HepG2 (cell line): ENCODE data around the gene KDM7A. TPM values are rescaled to one million over a fixed set of nuclear protein-coding genes. Genes with fewer than 3 reads are reported as not detected.

ENCODE experiments used
- ARID2 ChIP-seq: sonication (generic); formaldehyde crosslinking; IDR thresholded peaks from 2 replicates; pipeline ENCODE4 v1.8.1; 2022; ENCODE audit warnings: mild to moderate bottlenecking, missing genetic modification reagents, borderline replicate concordance
- CSRNP1 ChIP-seq: sonication (generic); formaldehyde crosslinking; IDR thresholded peaks from 2 replicates; pipeline ENCODE4 v1.8.1; 2023; ENCODE audit warnings: mild to moderate bottlenecking, missing genetic modification reagents
- ESRRA ChIP-seq: sonication (generic); formaldehyde crosslinking; IDR thresholded peaks from 2 replicates; pipeline ENCODE4 v1.5.1; 2020; ENCODE audit warnings: mild to moderate bottlenecking, low read depth, missing genetic modification reagents
- KLF13 ChIP-seq: sonication (generic); formaldehyde crosslinking; IDR thresholded peaks from 2 replicates; pipeline ENCODE4 v1.4.0; 2020; ENCODE audit warnings: mild to moderate bottlenecking, missing genetic modification reagents
- MTA3 ChIP-seq: sonication (generic); formaldehyde crosslinking; IDR thresholded peaks from 2 replicates; pipeline ENCODE4 v1.4.0; 2020; ENCODE audit warnings: missing genetic modification reagents
- MTF2 ChIP-seq: sonication (generic); formaldehyde crosslinking; IDR thresholded peaks from 2 replicates; pipeline ENCODE4 v1.5.0; 2020; ENCODE audit warnings: missing genetic modification reagents, borderline replicate concordance
- MXD4 ChIP-seq: IDR thresholded peaks from 2 replicates; pipeline ENCODE4 v1.6.1; 2016; ENCODE audit warnings: mild to moderate bottlenecking, missing biosample characterization, missing genetic modification reagents
- PCBP1 ChIP-seq: fragments of 200-400 bp; formaldehyde crosslinking; IDR thresholded peaks from 2 replicates; pipeline ENCODE4 v1.6.1; 2017; ENCODE audit warnings: mild to moderate bottlenecking, low read depth, low read length, borderline replicate concordance
- POLR2A ChIP-seq, 2 experiments: IDR thresholded peaks; 2 replicates each; pipeline ENCODE4 v1.6.1; 2011; ENCODE audit warnings: low read depth in 2 of 2, low read length in 2 of 2, mild to moderate bottlenecking in 1 of 2, moderate library complexity in 1 of 2; ENCODE audit not compliant: insufficient read depth in 1 of 2
- POLR2G ChIP-seq: fragments of 200-400 bp; formaldehyde crosslinking; IDR thresholded peaks from 2 replicates; pipeline ENCODE4 v1.6.1; 2018; ENCODE audit warnings: mild to moderate bottlenecking, low read depth, low read length, moderate library complexity
- TMF1 ChIP-seq: sonication (generic); formaldehyde crosslinking; IDR thresholded peaks from 2 replicates; pipeline ENCODE4 v1.8.1; 2022; ENCODE audit warnings: low read depth, missing genetic modification reagents
- polyA plus RNA-seq, 8 experiments: library from polyadenylated mRNA; depleted of rRNA in 3 of 8; stranded (reverse) in 7 of 8; unstranded in 1 of 8; fragments of >200 nt; fragmentation: Illumina TruSeq in 4 of 8; extraction: Trizol in 4 of 8; gene quantifications; 2 replicates each; pipeline versions ENCODE4 v1.2.1 to v1.2.3, GENCODE V29; 2011 to 2016; ENCODE audit warnings: low read depth in 4 of 8, missing spikeins in 1 of 8, mixed read lengths in 1 of 8; ENCODE audit not compliant: insufficient read depth in 1 of 8
- total RNA-seq, 5 experiments: library from RNA; depleted of rRNA; stranded (reverse); fragments of >200 nt; fragmentation: Illumina TruSeq; extraction: Trizol; gene quantifications; 2 replicates each; pipeline ENCODE4 v1.2.3, GENCODE V29; 2016; ENCODE audit warnings: low read depth in 1 of 5
- TF ChIP-seq, protein P1 (sequence below): sonication (generic); formaldehyde crosslinking; IDR thresholded peaks from 2 replicates; pipeline ENCODE4 v1.4.0; 2020; ENCODE audit warnings: mild to moderate bottlenecking, low read depth, missing genetic modification reagents
- TF ChIP-seq, protein P2 (sequence below): sonication (generic); formaldehyde crosslinking; IDR thresholded peaks from 2 replicates; pipeline ENCODE4 v1.5.1; 2020; ENCODE audit warnings: mild to moderate bottlenecking, missing genetic modification reagents

The KDM7A gene
- total and polyA plus RNA-seq, 2 of the 13 experiments (the other 11 are each of a cell fraction or from before 2014, with no cell fraction given) = 10.8 to 16.8 TPM

DNA sequence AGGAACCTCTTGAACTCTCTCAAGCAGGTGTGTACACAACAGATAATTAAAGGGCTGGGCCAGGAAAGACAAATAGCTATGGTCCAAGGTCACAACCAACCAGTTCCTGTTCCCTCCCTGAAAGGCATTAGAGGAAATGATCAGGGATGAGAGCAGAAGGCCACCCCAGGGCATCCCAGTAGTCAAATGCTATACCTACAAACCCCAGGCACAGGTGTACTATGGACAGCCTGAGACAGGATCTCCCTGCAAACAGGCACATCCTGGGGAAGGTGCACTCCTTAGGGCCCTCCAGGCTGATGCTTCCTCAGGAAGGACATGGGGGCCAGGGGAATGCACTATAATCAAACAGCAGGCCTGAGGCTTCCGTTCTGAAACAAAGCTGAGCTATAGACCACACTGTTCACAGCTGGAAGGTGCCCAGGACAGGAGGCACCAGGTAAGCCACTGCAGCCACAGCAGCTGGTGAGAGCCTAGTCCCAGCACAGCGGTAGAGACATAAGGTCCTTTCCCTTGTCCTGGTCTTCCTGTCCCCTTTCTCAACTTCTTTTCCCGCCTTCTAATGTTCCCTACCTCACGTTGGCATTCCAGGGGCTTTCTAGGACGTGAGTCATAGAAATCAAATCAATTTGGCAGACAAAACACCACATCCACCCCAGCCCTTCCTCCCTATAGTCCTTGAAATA is 127.3 kb downstream of the KDM7A start (continued):
- TF ChIP-seq MTF2 (CRISPR knock-in tag) (no peak; the same call in 1 of the 2 replicates), MXD4 (peak; percentile 59), TMF1 (CRISPR knock-in tag) (no peak), MTA3 (CRISPR knock-in tag) (no peak), KLF13 (no peak), ESRRA (CRISPR knock-in tag) (peak; percentile 87; the same call in 1 of the 2 replicates), CSRNP1 (CRISPR knock-in tag) (no peak), PCBP1 (no peak), ARID2 (CRISPR knock-in tag) (no peak; the same call in 1 of the 2 replicates), POLR2A (IDR thresholded peaks at IDR 0.05; ENCODE audit: insufficient read depth in 1 of 2, low read depth in 2 of 2, low read length in 2 of 2) (0 out of 4 replicates have a peak, but pooled peaks of 1 of the 2 experiments have one; percentile 41), POLR2G (peak; percentile 49; the same call in 1 of the 2 replicates)
- TF ChIP-seq, protein P1, sequence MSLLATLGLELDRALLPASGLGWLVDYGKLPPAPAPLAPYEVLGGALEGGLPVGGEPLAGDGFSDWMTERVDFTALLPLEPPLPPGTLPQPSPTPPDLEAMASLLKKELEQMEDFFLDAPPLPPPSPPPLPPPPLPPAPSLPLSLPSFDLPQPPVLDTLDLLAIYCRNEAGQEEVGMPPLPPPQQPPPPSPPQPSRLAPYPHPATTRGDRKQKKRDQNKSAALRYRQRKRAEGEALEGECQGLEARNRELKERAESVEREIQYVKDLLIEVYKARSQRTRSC = no peak
- TF ChIP-seq, protein P2, sequence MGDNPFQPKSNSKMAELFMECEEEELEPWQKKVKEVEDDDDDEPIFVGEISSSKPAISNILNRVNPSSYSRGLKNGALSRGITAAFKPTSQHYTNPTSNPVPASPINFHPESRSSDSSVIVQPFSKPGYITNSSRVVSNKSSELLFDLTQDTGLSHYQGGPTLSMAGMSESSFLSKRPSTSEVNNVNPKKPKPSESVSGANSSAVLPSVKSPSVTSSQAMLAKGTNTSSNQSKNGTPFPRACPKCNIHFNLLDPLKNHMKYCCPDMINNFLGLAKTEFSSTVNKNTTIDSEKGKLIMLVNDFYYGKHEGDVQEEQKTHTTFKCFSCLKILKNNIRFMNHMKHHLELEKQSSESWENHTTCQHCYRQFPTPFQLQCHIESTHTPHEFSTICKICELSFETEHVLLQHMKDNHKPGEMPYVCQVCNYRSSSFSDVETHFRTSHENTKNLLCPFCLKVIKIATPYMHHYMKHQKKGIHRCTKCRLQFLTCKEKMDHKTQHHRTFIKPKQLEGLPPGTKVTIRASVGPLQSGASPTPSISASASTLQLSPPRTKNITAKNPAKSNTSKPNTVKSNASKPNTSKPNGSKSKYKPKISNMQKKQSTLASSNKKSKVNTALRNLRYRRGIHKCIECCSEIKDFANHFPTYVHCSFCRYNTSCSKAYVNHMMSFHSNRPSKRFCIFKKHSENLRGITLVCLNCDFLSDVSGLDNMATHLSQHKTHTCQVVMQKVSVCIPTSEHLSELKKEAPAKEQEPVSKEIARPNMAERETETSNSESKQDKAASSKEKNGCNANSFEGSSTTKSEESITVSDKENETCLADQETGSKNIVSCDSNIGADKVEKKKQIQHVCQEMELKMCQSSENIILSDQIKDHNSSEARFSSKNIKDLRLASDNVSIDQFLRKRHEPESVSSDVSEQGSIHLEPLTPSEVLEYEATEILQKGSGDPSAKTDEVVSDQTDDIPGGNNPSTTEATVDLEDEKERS (CRISPR knock-in tag) = peak; percentile 65
